Progenitor cell of endocrine pancreas (in vitro differentiated cells): ENCODE results near the gene CPSF6. TPM values are rescaled to one million over a fixed set of nuclear protein-coding genes. Genes with fewer than 3 reads are reported as not detected.

Experiments
- DNase-seq: peaks from one replicate; pipeline ENCODE4 v3.0.0; 2021; ENCODE audit warnings: low spot score; ENCODE audit not compliant: unreplicated experiment
- H3K27ac Mint-ChIP-seq: 2 replicates; pipeline ENCODE4 v1.8.0; 2021; ENCODE audit warnings: mild to moderate bottlenecking, moderate library complexity, mixed read lengths
- H3K27me3 Mint-ChIP-seq: 2 replicates; pipeline ENCODE4 v1.8.0; 2021; ENCODE audit warnings: mixed read lengths
- H3K36me3 Mint-ChIP-seq: 2 replicates; pipeline ENCODE4 v1.8.0; 2022; ENCODE audit warnings: mixed read lengths; ENCODE audit not compliant: insufficient read depth
- H3K4me1 Mint-ChIP-seq: 2 replicates; pipeline ENCODE4 v1.8.0; 2021; ENCODE audit warnings: low read depth, mixed read lengths
- H3K4me3 Mint-ChIP-seq: 2 replicates; pipeline ENCODE4 v1.8.0; 2021; ENCODE audit warnings: low read depth, mild to moderate bottlenecking, moderate library complexity, mixed read lengths
- H3K9me3 Mint-ChIP-seq: 2 replicates; pipeline ENCODE4 v1.8.0; 2021; ENCODE audit warnings: low read depth, mixed read lengths
- CTCF ChIP-seq: fragments of 200-600 bp; sonication (generic); IDR thresholded peaks from one replicate; pipeline ENCODE4 v1.5.0; 2021; ENCODE audit warnings: antibody characterized with exemption, mild to moderate bottlenecking; ENCODE audit not compliant: unreplicated experiment
- total RNA-seq: library from RNA; stranded (reverse); gene quantifications from 2 replicates; pipeline ENCODE4 v1.2.1, GENCODE V29; 2021

CPSF6 gene
- total RNA-seq, 1 donor from 2014 or later, result 156 TPM

- TF ChIP-seq CTCF, result no peak
- H3K27me3 Mint-ChIP-seq, result no peaks in the 10 kb centered on the region
- H3K9me3 Mint-ChIP-seq, result no peaks in the 10 kb centered on the region
- peak overlapping the region; percentile 67 for H3K27ac Mint-ChIP-seq
- no peak overlapping the region for H3K4me3 Mint-ChIP-seq
- DNase-seq, result no peak
- H3K4me1 Mint-ChIP-seq, result peaks cover 33% of the 10 kb centered on the region
- H3K36me3 Mint-ChIP-seq, result peaks cover 12% of the 10 kb centered on the region
Measured at GRCh38 chr12:69247268-69248018, 8.1 kb downstream of the CPSF6 start.

DNA sequence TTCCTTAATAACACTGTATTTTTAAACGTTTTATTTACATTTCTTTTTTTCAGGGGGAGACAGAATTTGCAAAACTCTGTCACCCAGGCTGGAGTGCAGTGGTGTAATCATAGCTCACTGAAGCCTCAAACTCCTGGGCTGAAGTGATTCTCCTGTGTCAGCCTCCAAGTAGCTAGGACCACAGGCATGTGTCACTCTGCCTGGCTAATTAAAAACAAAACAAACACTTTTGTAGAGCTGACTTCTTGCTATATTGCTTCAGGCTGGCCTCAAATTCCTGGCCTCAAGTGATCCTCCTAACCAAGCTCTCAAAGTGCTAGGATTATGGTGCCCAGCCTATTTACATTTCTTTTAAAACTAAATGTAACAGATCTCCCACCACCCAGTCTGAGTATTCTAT lies 12.7 kb downstream of the CPSF6 start:
- TF ChIP-seq CTCF, result no peak
- no peak for DNase-seq
- Mint-ChIP-seq H3K4me1 (peaks cover 16% of the 10 kb centered on the region), H3K36me3 (peaks cover 20% of the 10 kb centered on the region), H3K27ac (no peak overlapping the region), H3K27me3 (no peaks in the 10 kb centered on the region), H3K9me3 (no peaks in the 10 kb centered on the region), H3K4me3 (no peak overlapping the region)

- no peaks in the 10 kb centered on the region for H3K27me3 Mint-ChIP-seq
- peaks cover 10% of the 10 kb centered on the region for H3K4me1 Mint-ChIP-seq
- H3K9me3 Mint-ChIP-seq, result no peaks in the 10 kb centered on the region
- H3K36me3 Mint-ChIP-seq, result peaks cover 21% of the 10 kb centered on the region
- peak; percentile 73 for TF ChIP-seq CTCF
- H3K4me3 Mint-ChIP-seq, result no peak overlapping the region
- no peak for DNase-seq
- peak overlapping the region; percentile 22 for H3K27ac Mint-ChIP-seq
Measured at GRCh38 chr12:69254046-69254445, 14.7 kb downstream of the CPSF6 start.

- no peak for TF ChIP-seq CTCF
- Mint-ChIP-seq H3K27me3 (no peaks in the 10 kb centered on the region), H3K27ac (no peak overlapping the region), H3K36me3 (peaks cover 21% of the 10 kb centered on the region), H3K4me1 (peaks cover 10% of the 10 kb centered on the region), H3K4me3 (no peak overlapping the region), H3K9me3 (no peaks in the 10 kb centered on the region)
- no peak for DNase-seq
Measured at GRCh38 chr12:69254862-69255261, 15.5 kb downstream of the CPSF6 start.

DNA sequence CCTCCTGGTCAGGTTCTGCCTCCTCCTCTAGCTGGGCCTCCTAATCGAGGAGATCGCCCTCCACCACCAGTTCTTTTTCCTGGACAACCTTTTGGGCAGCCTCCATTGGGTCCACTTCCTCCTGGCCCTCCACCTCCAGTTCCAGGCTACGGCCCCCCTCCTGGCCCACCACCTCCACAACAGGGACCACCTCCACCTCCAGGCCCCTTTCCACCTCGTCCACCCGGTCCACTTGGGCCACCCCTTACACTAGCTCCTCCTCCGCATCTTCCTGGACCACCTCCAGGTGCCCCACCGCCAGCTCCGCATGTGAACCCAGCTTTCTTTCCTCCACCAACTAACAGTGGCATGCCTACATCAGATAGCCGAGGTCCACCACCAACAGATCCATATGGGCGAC lies 19.3 kb downstream of the CPSF6 start:
- peaks cover 43% of the 10 kb centered on the region for H3K36me3 Mint-ChIP-seq
- no peak overlapping the region for H3K4me3 Mint-ChIP-seq

More for the DNA sequence above, 19.3 kb downstream of the CPSF6 start:
- TF ChIP-seq CTCF, result no peak
- Mint-ChIP-seq H3K27me3 (no peaks in the 10 kb centered on the region), H3K9me3 (no peaks in the 10 kb centered on the region), H3K27ac (peak overlapping the region; percentile 12), H3K4me1 (peaks cover 7% of the 10 kb centered on the region)
- no peak for DNase-seq
